HG02623 (cell line): ENCODE measurements around the gene PPIL3.
"Not testable (repeated sequence)": the region's sequence is repeated elsewhere in the genome, so short reads cannot be mapped to it uniquely, and the experiment has no call there.

Experiments used
- ATAC-seq: cut with Tn5 transposase; IDR thresholded peaks from one replicate; pipeline ENCODE4 v1.9.1; 2021; ENCODE audit warnings: moderate library complexity; ENCODE audit not compliant: unreplicated experiment

The PPIL3 gene

DNA sequence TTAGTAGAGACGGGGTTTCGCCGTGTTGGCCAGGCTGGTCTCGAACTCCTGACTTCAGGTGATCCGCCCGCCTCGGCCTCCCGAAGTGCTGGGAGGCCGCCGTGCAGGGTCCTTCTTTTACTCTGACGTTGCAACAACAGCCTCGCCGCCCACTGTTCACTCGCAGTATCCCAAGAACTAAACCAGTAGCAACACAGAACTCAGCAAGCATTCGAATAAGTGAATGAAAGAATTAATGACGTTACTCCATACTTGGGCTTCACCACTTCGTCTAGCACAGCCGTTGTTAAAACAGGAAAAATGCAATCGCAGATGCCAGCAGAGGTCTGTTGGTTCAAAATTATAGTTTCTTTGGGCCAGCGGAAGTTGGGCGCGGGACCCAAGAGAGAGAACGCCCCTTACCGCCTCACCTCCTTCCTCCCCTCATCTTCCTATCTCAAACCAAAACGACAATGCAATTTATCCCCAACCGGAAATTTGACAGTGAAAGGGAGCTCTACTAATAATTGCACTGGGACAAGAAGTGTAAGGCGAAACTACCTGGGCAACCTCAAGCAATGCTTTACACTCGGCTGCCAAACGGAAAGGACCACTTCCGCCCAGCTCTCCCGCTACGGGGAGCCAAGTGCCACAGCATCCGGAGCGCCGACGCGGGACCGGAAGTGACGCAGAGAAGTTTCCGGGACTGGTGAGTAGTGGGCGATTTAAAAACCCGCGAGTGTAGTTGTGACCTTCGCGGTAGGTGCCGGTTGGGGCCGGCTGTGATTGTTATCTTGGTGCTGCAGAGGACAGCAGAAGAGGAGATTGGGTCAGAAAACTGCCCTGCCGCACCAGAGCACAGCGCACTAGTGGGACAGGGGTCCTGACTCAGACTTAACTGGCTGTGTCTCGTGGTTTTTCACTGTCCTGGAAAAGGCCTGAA is at the start of gene PPIL3, which contains the start of gene NIF3L1:
Gene PPIL3, minus strand, starts transcription at position 374 of the 922 bp plus-strand sequence. CDS start 1,462 bp downstream, outside the sequence.
Gene NIF3L1, plus strand, starts transcription at position 668 of the 922 bp plus-strand sequence. CDS start 2,573 bp downstream, outside the sequence.
- ATAC-seq = peak; percentile 86

- ATAC-seq = no peak
Observed at GRCh38 chr2:200930947-200931626, 42.2 kb upstream of the PPIL3 start.

DNA sequence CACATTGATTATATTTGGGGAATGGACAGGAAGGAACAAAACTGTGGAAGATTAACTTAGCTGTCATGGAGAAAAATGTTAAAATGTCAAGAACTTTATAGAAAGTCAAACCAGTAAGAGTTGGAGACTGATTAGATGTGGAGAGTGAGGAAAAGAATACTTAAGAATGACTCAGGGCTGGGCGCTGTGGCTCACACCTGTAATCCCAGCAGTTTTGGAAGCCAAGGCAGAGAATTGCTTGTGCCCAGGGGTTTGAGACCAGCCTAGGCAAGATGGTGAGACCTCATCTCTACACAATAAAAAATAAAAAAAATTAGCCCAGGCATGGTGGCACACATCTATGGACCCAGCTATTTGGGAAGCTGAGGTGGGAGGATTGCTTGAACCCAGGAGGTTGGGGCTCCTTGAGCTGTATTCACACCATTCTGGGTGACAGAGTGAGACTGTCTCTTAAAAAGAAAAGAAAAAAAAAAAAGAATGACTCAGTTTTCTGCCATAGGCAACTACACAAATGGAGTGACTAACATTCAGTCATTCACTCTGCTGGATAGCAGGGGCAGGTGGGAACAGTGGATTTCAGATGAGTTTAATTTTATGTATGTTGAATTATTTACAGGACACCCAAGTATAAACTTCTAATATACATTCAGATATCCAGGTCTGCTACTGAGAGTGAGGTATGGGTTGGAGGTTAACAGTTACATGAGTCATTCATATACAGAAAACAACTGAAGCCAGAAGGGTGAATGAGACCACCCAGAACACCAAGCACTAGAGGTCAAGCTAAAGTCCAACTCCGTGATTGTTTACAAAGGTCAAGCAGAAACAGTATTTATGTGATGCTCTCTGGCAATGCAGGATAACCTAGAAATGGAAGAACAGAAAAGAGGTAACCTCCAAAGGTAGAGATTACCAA is 40.7 kb upstream of the PPIL3 start:
- no peak for ATAC-seq

- no peak for ATAC-seq
Observed at GRCh38 chr2:200922439-200922838, 33.6 kb upstream of the PPIL3 start.

- no peak for ATAC-seq
Observed at GRCh38 chr2:200913654-200914053, 24.8 kb upstream of the PPIL3 start.

- no peak for ATAC-seq
Observed at GRCh38 chr2:200909958-200910357, 21.1 kb upstream of the PPIL3 start.

DNA sequence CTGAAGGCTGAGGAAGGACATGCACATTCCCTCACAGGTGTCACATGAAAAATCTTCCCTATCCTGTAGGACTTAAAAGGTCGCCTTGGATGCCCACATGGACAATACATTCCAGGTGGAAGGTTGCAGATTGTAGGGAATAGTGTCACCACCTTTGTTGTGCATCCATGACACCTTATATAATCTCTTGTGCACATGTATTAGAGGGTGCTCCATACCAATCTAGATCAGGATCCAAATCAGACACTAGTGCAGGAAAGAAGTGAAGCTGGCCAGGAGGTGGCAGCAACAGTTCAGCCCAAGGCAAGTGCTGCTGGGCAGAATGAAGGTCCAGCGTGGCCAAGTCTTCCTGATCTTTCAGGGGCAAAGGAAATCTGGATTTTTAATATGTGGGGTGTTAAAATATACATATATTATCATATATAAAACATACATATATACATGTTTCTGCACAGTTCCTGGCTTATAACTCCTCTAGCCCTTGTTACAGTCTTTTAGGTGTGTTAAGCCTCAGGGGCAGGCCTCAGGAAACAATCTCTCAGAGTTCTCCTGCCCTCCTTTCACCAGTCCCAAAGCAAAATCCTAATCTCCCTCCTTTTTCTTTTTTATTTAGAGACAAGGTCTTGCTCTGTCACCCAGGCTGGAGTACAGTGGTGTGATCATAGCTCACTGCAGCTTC is 16.9 kb upstream of the PPIL3 start:
- ATAC-seq = no peak

DNA sequence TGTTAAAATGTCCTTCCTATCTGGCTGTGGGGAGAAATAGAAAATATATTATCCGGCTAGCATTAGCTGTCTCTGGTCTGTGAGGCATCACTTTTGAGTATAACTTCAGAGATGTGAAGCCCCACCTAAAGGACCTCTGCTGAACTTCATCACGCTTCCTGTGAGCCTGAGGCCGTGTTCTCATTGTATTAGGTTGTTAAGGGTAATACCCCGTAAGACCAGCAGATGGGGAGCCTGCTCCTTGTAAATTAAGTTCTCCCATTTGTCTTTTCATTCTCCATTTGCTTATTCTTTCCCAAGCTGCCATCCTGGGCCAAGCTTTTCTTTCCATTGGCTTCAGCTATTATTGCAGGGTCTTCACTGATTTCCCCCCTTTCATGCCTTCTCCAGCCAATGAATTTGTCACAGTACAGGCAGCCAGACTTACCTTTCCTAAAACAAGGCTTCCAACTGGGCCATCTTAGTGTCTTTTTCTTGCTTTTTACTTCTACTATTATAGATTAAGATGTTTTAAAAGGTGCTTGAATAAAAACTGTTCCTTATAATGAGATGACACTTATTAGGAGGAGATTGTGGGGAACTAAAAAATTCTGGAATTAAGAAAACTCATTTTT is 12.7 kb upstream of the PPIL3 start:
- peak; percentile 98 for ATAC-seq

GRCh38 chr2:200899482-200899881 is 10.6 kb upstream of the PPIL3 start:
- no peak for ATAC-seq

- ATAC-seq = not testable (repeated sequence)
Observed at GRCh38 chr2:200881715-200882249, 7.1 kb downstream of the PPIL3 start.

DNA sequence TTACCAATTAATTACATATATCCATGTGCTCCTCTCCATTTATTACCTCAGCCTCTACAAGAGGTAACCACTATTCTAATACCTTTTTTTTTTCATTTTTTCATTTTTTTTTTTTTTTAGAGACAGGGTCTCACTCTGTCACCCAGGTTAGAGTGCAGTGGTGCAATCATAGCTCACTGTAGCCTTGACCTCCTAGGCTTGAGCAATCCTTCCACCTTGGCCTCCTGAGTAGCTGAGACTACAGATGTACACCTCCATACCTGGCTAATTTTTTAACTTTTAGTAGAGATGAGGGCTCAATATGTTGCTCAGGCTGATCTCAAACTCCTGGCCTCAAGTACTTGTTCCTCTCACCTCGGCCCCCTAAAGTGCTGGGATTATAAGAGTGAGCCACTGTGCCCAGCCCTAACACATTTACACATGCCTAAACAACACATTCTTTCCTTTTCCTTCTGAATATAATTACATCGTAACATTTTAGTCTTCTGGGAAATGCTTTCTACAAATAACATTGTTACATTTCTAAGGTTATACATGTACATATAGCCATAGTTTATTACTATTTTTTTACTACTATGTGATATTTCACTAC is 10.5 kb downstream of the PPIL3 start:
- ATAC-seq = no peak

GRCh38 chr2:200877443-200877842 is 11.4 kb downstream of the PPIL3 start:
- no peak for ATAC-seq

DNA sequence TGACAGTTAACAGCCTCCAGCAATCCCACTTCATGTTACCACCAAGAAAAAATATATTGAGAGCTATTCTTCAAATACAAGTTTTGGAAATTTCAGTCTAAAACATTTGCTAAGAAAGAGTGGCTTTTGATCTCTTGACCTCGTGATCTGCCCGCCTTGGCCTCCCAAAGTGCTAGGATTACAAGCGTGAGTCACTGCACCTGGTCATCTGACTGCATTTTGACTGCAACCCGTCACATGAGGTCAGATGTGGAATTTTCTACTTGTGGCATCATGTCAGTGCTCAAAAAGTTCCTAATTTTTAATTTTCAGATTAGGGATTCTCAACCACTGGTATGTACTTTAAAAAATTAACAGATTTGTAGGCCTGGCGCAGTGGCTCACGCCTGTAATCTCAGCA is 15.3 kb downstream of the PPIL3 start:
- ATAC-seq = no peak

DNA sequence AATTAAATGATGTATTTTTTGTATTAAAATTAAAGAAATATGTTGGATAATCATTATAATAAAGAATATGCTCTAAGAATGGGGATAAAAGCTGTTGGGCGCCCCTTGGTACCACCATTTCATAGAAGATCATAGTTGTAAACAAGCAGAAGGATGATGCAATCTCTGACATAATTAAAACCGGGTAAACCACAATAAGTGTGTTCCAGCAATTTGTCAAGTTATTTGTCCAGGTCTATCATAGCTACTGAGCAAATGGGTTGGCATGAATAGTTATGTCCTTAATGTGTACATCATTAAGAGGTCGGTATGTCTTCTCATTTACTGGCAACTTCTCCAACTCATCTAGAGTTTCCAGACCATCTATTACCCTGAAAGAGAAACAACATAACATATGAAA is 17.7 kb downstream of the PPIL3 start:
- no peak for ATAC-seq

GRCh38 chr2:200869014-200869413 is 19.9 kb downstream of the PPIL3 start:
- ATAC-seq = no peak

GRCh38 chr2:200864176-200865034 is 24.5 kb downstream of the PPIL3 start, which contains the start of gene CLK1:
CLK1 (minus strand) TSS chr2:200864658; CDS start chr2:200861862, 2,796 bp downstream.
- peak; percentile 82 for ATAC-seq

GRCh38 chr2:200863782-200864175 is 25.1 kb downstream of the PPIL3 start:
- peak; percentile 3 for ATAC-seq

GRCh38 chr2:200862532-200863000 is 26.3 kb downstream of the PPIL3 start:
- no peak for ATAC-seq
